Thyroid gland (tissue), 4 donors: ENCODE data around the gene GABRP.

Source experiments
- CTCF ChIP-seq, 6 experiments: fragments of 200-600 bp in 3 of 6; fragments of 450-650 bp in 3 of 6; sonication (generic) in 3 of 6; IDR thresholded peaks; one replicate each; pipeline ENCODE4 v1.5.1; 2016 to 2019; ENCODE audit warnings: antibody characterized with exemption in 6 of 6, mild to moderate bottlenecking in 2 of 6, inconsistent platforms in 1 of 6, moderate library complexity in 1 of 6
- POLR2A ChIP-seq, 2 donors: fragments of 450-650 bp; IDR thresholded peaks; one replicate each; pipeline ENCODE4 v1.6.1; 2017; ENCODE audit warnings: antibody characterized with exemption in 2 of 2, mild to moderate bottlenecking in 2 of 2, moderate library complexity in 1 of 2

DNA sequence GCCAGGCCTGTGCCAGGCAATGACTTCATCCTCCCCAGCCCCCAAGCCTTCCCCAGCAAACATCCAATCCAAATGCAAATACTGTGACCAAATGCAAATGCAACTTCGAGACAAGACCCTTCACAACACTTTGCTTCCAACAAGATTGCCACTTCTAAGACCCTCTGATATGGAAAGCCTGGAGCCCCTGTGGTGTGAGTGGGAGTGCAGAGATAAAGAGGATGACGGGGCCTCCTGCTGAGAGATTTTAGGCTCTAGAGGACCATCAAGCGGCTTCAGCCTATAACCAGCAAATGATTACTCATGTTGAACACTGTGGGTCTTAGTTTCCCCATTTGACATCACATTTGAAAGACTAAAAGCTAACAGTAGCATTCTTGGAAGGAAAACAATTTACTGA lies 46.6 kb upstream of the GABRP start:
- TF ChIP-seq CTCF (IDR thresholded peaks at IDR 0.05) (no peak), POLR2A (IDR thresholded peaks at IDR 0.05) (no peak)
